GM19351 (cell line): Measurements from ENCODE around the gene SATB1.
"Not testable (repeated sequence)": the region's sequence is repeated elsewhere in the genome, so short reads cannot be mapped to it uniquely, and the experiment has no call there.

ENCODE experiments used
- ATAC-seq: cut with Tn5 transposase; IDR thresholded peaks from one replicate; pipeline ENCODE4 v1.9.1; 2021; ENCODE audit warnings: mild to moderate bottlenecking, moderate library complexity; ENCODE audit not compliant: unreplicated experiment

SATB1 gene

GRCh38 chr3:18355832-18356231 lies 69.3 kb downstream of the SATB1 start:
- no peak for ATAC-seq

GRCh38 chr3:18354701-18355100 lies 70.4 kb downstream of the SATB1 start:
- ATAC-seq = no peak

GRCh38 chr3:18351823-18352744 lies 73.1 kb downstream of the SATB1 start:
- no peak for ATAC-seq

- no peak for ATAC-seq
Measured at GRCh38 chr3:18351069-18351628, 74.0 kb downstream of the SATB1 start.

- no peak for ATAC-seq
Measured at GRCh38 chr3:18349197-18349798, 75.8 kb downstream of the SATB1 start.

- no peak for ATAC-seq
Measured at GRCh38 chr3:18346097-18346496, 79.0 kb downstream of the SATB1 start.

GRCh38 chr3:18345015-18345367 lies 80.1 kb downstream of the SATB1 start:
- ATAC-seq = no peak

- no peak for ATAC-seq
Measured at GRCh38 chr3:18344306-18345014, 80.7 kb downstream of the SATB1 start.

- ATAC-seq = no peak
Measured at GRCh38 chr3:18343809-18344208, 81.3 kb downstream of the SATB1 start.

GRCh38 chr3:18338827-18339514 lies 86.2 kb downstream of the SATB1 start:
- ATAC-seq = no peak

GRCh38 chr3:18337231-18337630 lies 87.9 kb downstream of the SATB1 start:
- no peak for ATAC-seq

GRCh38 chr3:18334837-18335601 lies 90.1 kb downstream of the SATB1 start:
- ATAC-seq = no peak

- not testable (repeated sequence) for ATAC-seq
Measured at GRCh38 chr3:18330772-18331441, 94.2 kb downstream of the SATB1 start.

- ATAC-seq = no peak
Measured at GRCh38 chr3:18308096-18308650, 117.0 kb downstream of the SATB1 start.

GRCh38 chr3:18307529-18307928 lies 117.6 kb downstream of the SATB1 start:
- ATAC-seq = no peak

- no peak for ATAC-seq
Measured at GRCh38 chr3:18302517-18302916, 122.6 kb downstream of the SATB1 start.

- ATAC-seq = no peak
Measured at GRCh38 chr3:18301781-18302180, 123.4 kb downstream of the SATB1 start.

- ATAC-seq = no peak
Measured at GRCh38 chr3:18300916-18301315, 124.2 kb downstream of the SATB1 start.

GRCh38 chr3:18297126-18297525 lies 128.0 kb downstream of the SATB1 start:
- no peak for ATAC-seq
